ENCODE results near the gene BHLHA15.
"Not testable (repeated sequence)": the region's sequence is repeated elsewhere in the genome, so short reads cannot be mapped to it uniquely, and the experiment has no call there.

Gene BHLHA15

DNA sequence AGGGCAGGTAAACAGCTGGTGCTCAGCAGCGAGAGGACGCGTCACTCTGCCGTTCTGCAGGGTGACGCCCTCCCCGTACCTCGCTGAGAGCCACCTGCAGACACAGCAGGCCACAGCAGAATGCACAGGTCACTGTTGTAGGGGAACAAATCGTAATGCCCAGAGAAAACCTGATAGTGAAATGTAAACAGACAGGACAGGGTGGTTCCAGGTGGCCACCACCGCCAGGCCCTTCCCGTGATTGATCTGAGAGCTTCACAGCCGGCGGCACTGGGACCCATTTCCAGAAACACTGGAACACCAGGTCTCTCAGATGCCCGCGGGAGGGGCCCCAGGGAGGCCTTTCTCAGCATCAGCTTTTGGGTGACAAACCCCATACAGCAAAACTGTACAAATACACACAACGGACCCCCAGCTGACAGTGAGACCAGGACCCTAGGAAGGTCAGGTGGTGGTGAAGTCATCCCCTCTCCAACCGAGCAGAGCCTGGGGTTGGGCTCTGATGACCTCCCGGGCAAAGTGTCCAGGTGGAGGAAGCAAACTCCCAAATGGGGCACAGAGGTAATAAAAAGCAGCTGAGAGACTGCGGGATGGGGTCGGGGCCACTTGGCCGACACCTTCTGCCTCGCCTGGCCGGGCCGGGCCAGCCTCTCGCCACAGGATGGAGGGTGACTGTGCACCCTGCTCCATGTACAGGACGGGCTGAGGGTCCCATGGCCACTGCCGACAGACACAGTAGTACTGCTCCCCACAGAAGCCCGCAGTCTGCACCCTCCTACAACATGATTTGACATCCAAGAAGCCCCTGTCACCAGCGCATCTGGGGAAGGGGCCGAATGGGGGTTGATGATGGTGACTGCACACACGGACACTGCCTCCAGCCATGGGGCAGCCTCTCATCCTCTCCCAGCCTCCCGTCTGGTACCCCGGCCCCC is 4.6 kb downstream of the BHLHA15 start:
- Histone ChIP-seq H3K4me1 (ENCODE audit: control insufficient read depth, insufficient read depth, low read length) (peaks cover 22% of the 10 kb centered on the region), H3K27me3 (ENCODE audit: control insufficient read depth, insufficient read depth, low read length) (no peaks in the 10 kb centered on the region), H3K9ac (ENCODE audit: low read length) (no peak overlapping the region), H3K36me3 (ENCODE audit: control insufficient read depth, insufficient read depth, low read length) (no peaks in the 10 kb centered on the region), H3K9me3 (ENCODE audit: control insufficient read depth, low read length) (no peaks in the 10 kb centered on the region), H3K4me3 (ENCODE audit: low read length) (no peak overlapping the region)

DNA sequence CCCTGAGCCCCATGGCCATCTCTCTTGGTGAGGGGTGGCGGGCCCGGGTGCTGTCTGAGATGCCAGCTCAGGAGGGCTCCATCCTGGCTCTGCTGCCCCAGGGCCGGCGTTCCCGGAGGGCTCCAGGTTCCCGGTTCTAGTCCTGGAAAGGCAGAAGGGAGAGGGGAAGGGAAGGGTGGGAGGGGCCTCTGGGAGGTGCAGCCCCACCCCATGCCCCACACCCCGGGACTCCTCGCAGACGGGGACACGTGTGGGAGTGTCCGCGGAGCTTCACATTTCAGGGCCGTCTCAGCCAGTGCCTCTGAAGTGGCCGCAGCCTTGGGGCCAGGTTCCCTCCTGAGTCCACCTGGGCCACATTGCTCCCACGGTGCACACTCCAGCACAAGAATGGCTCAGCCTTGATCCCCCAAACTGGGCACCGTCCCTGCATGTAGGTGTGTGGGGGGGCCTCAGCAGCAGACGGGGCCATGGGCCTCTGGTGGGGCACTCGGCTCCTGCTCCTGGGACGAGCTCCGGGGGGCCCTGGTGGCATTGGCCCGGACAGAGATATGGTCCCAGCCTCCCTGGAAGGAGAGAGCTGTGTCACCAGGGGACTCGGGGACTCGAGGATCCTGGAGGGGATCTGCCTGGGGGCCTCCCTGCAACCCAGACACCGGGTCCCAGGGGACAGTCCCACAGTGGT is 5.8 kb downstream of the BHLHA15 start:
- Histone ChIP-seq H3K9ac (ENCODE audit: low read length) (no peak overlapping the region), H3K4me1 (ENCODE audit: control insufficient read depth, insufficient read depth, low read length) (peaks cover 22% of the 10 kb centered on the region), H3K9me3 (ENCODE audit: control insufficient read depth, low read length) (no peaks in the 10 kb centered on the region), H3K27me3 (ENCODE audit: control insufficient read depth, insufficient read depth, low read length) (no peaks in the 10 kb centered on the region), H3K4me3 (ENCODE audit: low read length) (no peak overlapping the region), H3K36me3 (ENCODE audit: control insufficient read depth, insufficient read depth, low read length) (no peaks in the 10 kb centered on the region)

GRCh38 chr7:98217623-98218582 is 6.7 kb downstream of the BHLHA15 start:
- no peaks in the 10 kb centered on the region for H3K9me3 ChIP-seq (ENCODE audit: control insufficient read depth, low read length)
- no peaks in the 10 kb centered on the region for H3K36me3 ChIP-seq (ENCODE audit: control insufficient read depth, insufficient read depth, low read length)
- H3K9ac ChIP-seq (ENCODE audit: low read length) = no peak overlapping the region
- peaks cover 22% of the 10 kb centered on the region for H3K4me1 ChIP-seq (ENCODE audit: control insufficient read depth, insufficient read depth, low read length)
- no peaks in the 10 kb centered on the region for H3K27me3 ChIP-seq (ENCODE audit: control insufficient read depth, insufficient read depth, low read length)
- no peak overlapping the region for H3K4me3 ChIP-seq (ENCODE audit: low read length)

DNA sequence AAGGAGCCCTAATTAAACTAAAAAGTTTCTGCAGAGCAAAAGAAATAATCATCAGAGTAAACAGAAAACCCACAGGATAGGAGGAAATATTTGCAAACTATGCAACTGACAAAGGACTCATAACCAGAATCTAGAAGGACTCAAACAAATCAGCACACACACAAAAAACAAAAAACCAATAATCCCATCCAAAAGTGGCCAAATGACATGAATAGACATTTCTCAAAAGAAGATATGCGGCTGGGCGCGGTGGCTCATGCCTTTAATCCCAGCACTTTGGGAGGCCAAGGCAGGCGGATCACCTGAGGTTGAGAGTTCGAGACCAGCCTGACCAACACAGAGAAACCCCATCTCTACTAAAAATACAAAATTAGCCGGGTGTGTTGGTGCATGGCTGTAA is 8.1 kb downstream of the BHLHA15 start:
- not testable (repeated sequence) for H3K9me3 ChIP-seq (ENCODE audit: control insufficient read depth, low read length); H3K36me3 ChIP-seq (ENCODE audit: control insufficient read depth, insufficient read depth, low read length); H3K27me3 ChIP-seq (ENCODE audit: control insufficient read depth, insufficient read depth, low read length); H3K4me3 ChIP-seq (ENCODE audit: low read length); H3K9ac ChIP-seq (ENCODE audit: low read length)
- peaks cover 14% of the 10 kb centered on the region for H3K4me1 ChIP-seq (ENCODE audit: control insufficient read depth, insufficient read depth, low read length)

GRCh38 chr7:98221611-98222532 is 10.6 kb downstream of the BHLHA15 start:
- no peaks in the 10 kb centered on the region for H3K27me3 ChIP-seq (ENCODE audit: control insufficient read depth, insufficient read depth, low read length)
- H3K4me3 ChIP-seq (ENCODE audit: low read length) = no peak overlapping the region
- H3K9me3 ChIP-seq (ENCODE audit: control insufficient read depth, low read length) = no peaks in the 10 kb centered on the region
- H3K4me1 ChIP-seq (ENCODE audit: control insufficient read depth, insufficient read depth, low read length) = peaks cover 10% of the 10 kb centered on the region
- no peak overlapping the region for H3K9ac ChIP-seq (ENCODE audit: low read length)
- no peaks in the 10 kb centered on the region for H3K36me3 ChIP-seq (ENCODE audit: control insufficient read depth, insufficient read depth, low read length)

DNA sequence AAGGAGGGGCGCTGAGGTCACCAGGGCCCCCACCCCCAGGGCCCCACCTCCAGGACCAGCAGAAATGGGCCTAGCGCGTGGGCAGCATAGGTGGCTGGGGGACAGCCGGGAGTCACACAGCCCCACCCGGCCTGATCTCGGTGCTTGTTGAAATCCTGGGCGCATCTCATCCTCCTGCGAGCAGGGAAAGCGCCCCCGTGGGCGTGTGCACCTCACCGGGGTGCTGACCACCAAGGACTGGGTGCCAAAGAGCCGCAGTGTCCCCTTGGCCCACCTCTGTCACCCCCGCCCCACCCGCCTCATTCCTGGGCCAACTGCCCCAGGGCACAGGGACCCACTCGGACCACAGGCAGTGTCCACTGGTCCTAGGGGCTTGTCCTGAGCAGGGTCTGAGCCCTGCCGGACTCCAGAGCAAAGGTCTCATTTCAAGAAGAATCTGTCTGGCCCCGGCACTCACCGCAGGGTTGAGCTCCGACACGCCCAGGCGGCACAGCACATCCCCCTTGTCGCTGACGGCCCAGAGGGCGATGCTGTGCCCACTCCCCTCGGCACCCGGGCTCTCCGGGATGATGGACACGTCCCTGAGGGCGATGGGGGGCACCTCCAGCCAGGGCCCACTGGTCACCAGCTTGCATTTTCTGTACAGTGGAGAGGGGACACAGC is 11.4 kb downstream of the BHLHA15 start:
- H3K9me3 ChIP-seq (ENCODE audit: control insufficient read depth, low read length) = no peaks in the 10 kb centered on the region
- no peaks in the 10 kb centered on the region for H3K27me3 ChIP-seq (ENCODE audit: control insufficient read depth, insufficient read depth, low read length)
- peaks cover 8% of the 10 kb centered on the region for H3K4me1 ChIP-seq (ENCODE audit: control insufficient read depth, insufficient read depth, low read length)
- no peak overlapping the region for H3K4me3 ChIP-seq (ENCODE audit: low read length)
- H3K36me3 ChIP-seq (ENCODE audit: control insufficient read depth, insufficient read depth, low read length) = no peaks in the 10 kb centered on the region
- H3K9ac ChIP-seq (ENCODE audit: low read length) = no peak overlapping the region

GRCh38 chr7:98223351-98223897 is 12.2 kb downstream of the BHLHA15 start:
- H3K4me1 ChIP-seq (ENCODE audit: control insufficient read depth, insufficient read depth, low read length) = peaks cover under 1% of the 10 kb centered on the region
- H3K36me3 ChIP-seq (ENCODE audit: control insufficient read depth, insufficient read depth, low read length) = peaks cover 5% of the 10 kb centered on the region
- H3K4me3 ChIP-seq (ENCODE audit: low read length) = no peak overlapping the region
- H3K27me3 ChIP-seq (ENCODE audit: control insufficient read depth, insufficient read depth, low read length) = no peaks in the 10 kb centered on the region
- no peaks in the 10 kb centered on the region for H3K9me3 ChIP-seq (ENCODE audit: control insufficient read depth, low read length)
- no peak overlapping the region for H3K9ac ChIP-seq (ENCODE audit: low read length)

- H3K4me3 ChIP-seq (ENCODE audit: low read length) = no peak overlapping the region
- H3K27me3 ChIP-seq (ENCODE audit: control insufficient read depth, insufficient read depth, low read length) = no peaks in the 10 kb centered on the region
- H3K9ac ChIP-seq (ENCODE audit: low read length) = no peak overlapping the region
- H3K9me3 ChIP-seq (ENCODE audit: control insufficient read depth, low read length) = no peaks in the 10 kb centered on the region
- no peaks in the 10 kb centered on the region for H3K4me1 ChIP-seq (ENCODE audit: control insufficient read depth, insufficient read depth, low read length)
- peaks cover 7% of the 10 kb centered on the region for H3K36me3 ChIP-seq (ENCODE audit: control insufficient read depth, insufficient read depth, low read length)
Observed at GRCh38 chr7:98223898-98224700, 12.9 kb downstream of the BHLHA15 start.

GRCh38 chr7:98224701-98225181 is 13.5 kb downstream of the BHLHA15 start:
- Histone ChIP-seq H3K9me3 (ENCODE audit: control insufficient read depth, low read length) (no peaks in the 10 kb centered on the region), H3K4me3 (ENCODE audit: low read length) (no peak overlapping the region), H3K4me1 (ENCODE audit: control insufficient read depth, insufficient read depth, low read length) (no peaks in the 10 kb centered on the region), H3K27me3 (ENCODE audit: control insufficient read depth, insufficient read depth, low read length) (no peaks in the 10 kb centered on the region), H3K9ac (ENCODE audit: low read length) (no peak overlapping the region), H3K36me3 (ENCODE audit: control insufficient read depth, insufficient read depth, low read length) (peaks cover 7% of the 10 kb centered on the region)

Measured in mucosa of stomach (tissue), 1 donor.